Activated CD8-positive, alpha-beta memory T cell treated with anti-CD3 and anti-CD28 coated beads, Interleukin-2, amount 50 U/mL, for 24 hours (primary cell): Measurements from ENCODE around the gene KLF13.

Experiments
- DNase-seq: peaks from one replicate; pipeline ENCODE4 v3.0.0-alpha.2; 2020; ENCODE audit errors: extremely low read depth

The KLF13 gene

DNA sequence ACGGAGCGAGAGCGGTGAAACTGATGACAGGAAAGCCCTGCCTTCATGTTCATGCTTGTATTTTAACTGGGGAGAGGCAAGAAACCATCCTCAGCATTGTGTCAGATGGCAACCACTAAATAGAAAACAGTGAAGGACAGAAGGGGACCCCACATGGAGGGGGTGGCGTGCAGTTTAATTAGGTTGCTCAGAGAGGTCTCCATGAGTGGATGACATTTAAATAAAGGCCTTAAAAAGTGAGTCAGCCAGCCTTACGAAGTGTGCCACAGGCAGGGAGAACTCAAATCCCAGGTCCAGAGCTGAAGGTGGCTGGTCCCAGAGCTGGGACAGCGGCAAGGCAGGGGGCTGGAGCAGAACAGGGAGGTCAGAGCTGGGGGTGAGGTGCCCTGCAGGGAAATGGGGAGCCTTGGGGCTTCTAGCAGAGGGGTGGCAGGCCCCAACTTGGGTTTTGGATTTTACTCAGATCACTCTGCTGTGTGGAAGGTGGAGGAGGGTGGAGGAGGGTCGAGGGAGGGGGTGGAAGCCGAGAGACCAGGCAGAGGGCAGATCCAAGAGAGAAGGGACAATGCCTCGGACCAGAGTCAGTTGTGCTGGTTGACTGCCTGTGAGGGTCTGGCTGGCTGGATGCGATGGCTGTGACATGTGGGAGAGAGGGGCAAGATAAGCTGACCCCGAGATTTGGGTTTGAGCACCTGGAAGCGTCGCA, 73.7 kb downstream of the KLF13 start:
- no peak for DNase-seq

DNA sequence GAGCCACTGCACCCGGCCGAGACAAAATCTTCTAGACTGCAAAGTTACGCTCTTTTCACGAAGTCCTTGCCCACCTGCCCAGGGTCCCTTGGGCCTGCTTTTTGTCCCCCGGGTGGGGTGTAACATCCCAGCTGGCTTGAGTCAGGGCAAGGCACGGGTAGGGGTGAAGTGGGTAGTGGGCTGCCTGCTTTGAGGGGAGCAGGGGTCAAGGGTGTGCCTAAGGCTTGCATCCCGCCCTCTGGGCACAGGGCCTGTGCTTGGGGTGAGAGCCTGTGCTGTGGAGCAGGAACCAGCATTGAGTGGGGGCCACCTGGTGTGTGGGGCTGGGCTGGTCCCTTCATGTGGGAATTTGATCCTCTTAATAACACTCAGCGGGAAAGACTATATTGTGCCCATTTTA, 74.6 kb downstream of the KLF13 start:
- no peak for DNase-seq

DNA sequence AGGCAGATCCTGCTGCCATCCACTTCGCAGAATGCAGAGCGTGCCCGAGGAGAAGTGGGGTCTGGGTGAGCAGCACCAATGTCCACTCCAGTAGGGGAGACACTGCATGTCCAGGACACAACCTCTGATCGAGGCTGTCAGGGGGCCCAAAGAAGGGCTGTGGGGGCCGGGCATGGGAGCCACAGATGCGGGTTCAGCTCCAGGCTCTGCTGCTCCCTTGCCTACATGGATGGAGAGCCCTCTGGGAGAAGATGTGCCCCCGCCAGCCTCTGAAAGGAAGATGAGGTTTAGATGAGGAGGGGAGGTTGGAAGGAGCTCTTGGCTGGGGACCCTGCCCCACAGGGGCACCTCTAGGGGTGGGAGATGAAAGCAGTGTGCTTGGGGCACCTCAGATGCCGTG, 75.4 kb downstream of the KLF13 start:
- DNase-seq = no peak

DNA sequence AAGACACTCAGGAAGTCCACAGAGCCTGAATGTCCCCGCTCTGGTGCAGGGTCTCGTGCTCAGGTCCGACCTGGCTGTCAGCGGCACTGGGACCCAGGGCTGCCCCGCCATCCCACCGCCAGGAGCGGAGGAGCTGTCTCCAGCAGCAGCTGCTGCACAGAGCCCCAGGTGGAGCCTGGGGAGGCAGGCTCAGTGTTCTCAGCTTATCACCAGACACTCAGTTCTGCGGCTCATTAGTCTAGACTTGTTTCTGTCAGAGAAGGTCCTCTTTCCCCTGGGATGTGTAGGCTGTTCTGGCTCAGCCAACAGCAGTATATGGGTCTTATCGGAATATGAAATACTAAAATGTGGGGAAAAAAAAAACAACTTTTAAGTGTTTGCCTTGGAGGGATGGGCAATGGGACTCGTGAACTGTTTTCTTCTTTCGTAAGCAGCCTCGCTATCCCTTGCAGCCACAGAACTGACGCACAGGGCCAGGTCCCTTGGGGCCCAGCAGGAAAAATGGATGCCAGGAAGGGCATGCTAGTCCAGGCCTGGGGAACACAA, 75.9 kb downstream of the KLF13 start:
- no peak for DNase-seq

DNA sequence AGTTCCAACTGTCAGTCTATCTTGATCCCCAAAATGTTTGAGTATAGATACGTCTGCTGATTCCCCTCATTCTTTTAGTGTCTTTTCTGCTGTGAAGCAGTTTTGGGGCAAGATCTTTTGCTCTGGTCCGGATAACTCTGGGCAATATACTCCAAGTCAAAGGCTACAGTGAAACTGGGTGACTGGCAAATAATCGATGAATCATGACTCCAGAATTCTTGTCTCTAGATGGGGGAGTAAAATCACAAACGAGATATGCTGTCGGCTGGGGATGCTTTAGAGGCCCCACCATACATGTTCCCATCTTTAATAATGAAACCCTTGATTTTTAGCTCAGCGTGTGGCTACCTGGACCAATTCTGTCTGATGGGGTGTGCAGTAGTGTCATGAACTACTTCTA, 76.5 kb downstream of the KLF13 start:
- DNase-seq = no peak

DNA sequence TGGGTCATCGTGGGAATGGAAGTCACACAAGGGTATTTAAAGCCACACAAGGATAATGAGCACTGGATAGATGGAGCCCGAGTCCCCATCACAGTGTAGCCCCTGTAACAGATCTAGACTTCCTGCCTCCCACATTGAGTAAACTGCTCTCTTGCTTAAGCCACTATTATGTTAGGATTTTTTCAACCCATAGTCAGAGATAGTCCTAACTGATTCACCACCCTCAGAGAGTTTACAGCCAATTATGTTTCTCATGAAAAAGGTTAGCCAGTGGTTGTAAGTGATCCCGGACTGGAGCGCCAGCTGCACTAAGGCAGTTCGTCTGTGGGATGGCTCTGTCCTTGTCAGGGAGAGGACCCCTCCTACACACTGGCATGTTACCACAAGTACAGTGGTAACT, 77.0 kb downstream of the KLF13 start:
- DNase-seq = no peak

DNA sequence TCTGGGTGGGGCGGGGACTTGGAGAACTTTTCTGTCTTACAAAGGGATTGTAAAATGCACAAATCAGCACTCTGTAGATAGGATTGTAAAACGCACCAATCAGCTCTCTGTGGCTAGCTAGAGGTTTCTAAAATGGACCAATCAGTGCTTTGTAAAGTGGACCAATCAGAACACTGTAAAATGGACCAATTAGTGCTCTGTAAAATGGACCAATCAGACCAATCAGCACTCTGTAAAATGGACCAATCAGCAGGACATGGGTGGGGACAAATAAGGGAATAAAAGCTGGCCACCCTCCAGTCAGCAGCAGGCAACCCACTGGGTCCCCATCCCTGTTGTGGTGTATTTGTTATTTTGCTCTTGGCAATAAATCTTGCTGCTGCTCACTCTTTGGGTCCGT, 77.7 kb downstream of the KLF13 start:
- no peak for DNase-seq

DNA sequence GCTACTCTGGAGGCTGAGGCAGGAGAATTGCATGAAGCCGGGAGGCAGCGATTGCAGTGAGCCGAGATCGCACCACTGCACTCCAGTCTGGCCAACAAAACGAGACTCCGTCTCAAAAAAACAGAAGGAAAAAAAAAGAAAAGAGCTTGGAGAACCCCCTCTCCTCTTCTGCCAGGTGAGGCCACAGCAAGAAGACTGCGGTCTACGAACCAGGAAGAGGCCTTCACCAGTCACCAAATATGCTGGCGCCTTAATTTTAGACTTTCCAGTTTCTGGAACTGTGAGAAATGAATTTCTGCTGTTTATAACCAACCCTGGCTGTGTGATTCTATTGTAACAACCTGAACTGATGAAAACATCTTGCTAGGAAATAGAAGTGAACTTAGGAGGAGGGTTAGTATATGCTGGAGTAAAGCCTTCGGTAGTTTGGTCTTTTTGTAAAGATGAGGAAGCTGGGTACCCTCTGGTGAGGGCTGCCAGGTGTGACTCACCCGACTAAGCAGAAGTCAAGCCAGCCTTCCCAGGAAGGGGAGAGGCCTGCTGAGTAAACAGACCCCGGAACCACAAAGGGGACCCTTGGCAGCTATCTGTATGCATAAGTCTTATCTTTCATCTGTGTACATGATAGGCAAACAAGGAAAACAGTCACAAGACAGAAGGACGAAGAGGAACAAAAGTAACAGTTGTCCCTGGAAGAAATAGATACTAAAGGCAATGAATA, 78.7 kb downstream of the KLF13 start:
- no peak for DNase-seq

DNA sequence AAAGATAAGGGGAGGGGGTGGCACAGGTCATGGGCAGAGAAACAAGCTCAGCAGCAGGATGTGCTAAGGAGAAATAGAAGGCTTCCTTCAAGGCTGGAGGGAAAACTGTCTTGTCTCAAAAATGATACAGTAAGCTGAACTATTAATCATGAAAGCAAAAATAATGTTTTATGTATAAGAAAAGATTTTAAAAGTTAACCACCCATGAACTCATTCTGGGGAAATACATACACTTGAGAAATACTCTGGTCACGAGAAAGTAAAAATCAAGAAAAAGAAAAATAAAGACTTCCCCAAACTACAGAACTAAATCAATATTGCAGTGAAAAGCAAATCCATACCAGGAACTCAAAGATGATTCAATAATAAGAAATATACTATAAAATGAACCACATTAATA, 80.7 kb downstream of the KLF13 start:
- DNase-seq = no peak

DNA sequence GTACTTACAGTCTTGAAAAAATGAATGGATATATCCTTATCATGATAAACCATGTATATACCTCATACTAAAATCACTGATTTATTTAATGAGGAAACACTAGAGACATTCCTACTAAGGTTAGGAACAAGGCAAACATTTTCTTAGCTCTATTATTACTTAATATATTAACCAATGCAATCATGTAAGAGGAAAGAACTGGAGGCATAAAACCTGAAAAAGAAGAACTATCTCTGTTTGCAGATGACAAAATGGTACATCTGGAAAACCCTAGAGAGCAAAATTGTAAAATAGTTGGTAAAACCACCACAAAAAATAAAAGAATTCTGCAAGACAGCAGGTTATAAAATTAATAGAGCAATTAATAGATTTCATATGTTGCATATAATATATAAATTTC, 81.2 kb downstream of the KLF13 start:
- DNase-seq = no peak

DNA sequence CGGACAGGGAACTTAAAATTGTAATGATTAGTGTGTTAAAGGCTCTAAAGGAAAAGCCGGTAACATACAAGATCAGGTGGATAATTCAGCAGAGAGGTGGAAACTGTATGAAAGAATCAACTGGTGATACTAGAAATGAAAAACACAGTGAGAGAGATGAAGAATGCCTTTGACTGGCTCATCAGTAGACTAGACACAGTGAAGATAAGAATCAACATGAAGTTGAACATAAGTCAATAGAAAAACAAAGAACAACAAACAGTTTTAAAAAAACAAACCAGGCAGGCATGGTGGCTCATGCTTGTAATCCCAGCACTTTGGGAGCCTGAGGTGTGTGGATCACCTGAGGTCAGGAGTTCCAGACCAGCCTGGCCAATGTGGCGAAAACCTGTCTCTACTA, 82.1 kb downstream of the KLF13 start:
- DNase-seq = no peak

DNA sequence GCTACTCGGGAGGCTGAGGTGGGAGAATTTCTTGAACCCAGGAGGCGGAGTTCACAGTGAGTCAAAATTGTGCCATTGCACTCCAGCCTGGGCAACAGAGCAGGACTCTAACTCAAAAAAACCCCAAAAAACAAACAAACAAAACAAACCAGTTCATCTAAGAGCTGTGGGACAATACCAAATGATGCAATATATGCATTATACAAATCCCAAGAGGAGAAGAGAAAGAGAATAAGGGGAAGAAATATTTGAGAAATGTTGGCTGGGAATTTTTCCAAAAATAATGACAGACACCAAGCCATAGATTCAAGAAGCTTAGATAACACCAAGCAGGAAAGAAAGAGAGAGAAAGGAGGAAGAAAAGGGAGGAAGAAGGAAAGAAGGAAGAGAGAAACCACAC, 82.5 kb downstream of the KLF13 start:
- DNase-seq = no peak

DNA sequence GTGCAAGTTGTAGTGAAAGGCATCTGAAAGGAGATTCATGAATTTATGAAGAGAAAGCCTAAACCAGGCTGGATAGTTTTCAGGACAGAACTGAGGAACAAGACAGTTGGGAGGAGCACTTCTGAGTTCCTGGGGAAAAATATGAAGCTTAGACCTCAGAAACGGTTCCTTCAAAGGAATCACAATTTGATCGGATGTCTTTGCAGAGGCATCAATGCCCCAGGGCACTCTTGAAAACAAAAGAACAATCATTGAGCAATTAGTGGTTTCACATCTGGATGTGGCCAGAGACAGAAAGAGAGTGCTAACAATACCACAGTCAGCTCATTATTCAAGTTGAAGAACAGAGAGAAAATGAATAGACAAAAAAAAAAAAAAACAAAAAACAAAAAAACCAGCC, 86.2 kb downstream of the KLF13 start:
- no peak for DNase-seq

DNA sequence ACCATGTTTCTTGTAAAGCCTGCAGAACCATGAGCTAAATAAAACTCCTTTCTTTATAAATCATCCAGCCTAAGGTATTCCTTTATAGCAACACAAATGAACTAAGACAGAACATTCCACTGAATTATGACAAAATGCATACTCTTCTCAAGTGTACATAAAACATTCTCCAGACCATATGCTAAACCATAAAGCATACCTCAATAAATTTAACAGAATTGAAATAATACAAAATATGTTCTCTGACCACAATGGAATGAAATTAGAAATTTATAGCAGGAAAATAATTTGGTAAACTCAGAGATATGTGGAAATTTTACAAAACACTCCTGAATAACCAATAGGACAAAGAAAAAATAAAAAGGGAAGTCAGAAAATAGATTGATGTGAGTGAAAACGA, 88.6 kb downstream of the KLF13 start:
- DNase-seq = no peak

DNA sequence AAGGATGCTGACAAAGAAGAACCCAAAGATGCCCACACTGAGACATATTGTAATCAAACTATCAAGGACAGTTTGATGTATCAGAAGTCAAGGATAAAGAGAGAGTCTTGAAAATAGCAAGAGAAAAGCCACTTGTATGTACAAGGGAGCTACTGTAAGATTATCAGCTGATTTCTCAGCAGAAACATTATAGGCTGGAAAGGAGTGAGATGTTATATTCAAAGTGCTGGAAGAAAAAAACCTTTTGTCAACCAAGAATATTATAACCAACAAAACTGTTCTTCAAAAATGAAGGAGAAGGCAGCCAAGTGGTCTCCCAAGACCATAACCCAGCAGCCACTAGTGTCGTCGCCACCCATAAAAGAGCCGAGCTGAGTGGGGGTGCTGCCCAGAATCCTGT, 93.2 kb downstream of the KLF13 start:
- DNase-seq = no peak

DNA sequence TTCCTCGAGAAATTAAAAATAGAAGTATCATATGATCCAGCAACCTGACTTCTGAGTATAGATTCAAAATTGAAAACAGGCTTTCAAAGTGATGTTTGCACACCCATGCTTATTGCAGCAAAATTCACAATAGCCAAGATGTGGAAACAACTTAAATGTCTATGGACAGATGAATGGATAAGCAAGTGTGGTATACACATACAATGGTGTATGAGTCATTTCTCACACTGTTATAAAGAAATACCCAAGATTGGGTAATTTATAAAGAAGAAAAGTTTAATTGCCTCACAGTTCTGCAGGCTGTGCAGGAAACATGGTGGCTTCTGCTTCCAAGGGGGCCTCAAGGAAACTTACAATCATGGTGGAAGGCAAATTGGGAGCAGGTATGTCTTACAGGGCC, 100.8 kb downstream of the KLF13 start:
- DNase-seq = no peak
